HCT116 (cell line): ENCODE results near the gene CLEC17A. TPM values are rescaled to one million over a fixed set of nuclear protein-coding genes. Genes with fewer than 3 reads are reported as not detected.

Source experiments
- ATAC-seq: fragments of 200-7000 bp; cut with Tn5 transposase; 2 replicates; pipeline ENCODE4 v1.9.1; 2020; ENCODE audit warnings: mild to moderate bottlenecking, moderate library complexity
- BruUV-seq: library from RNA; stranded (reverse); fragments of 400-500 nt; replicated peaks from 2 replicates; lab custom pipeline; 2021; lab: Mats Ljungman, UMichigan
- CTCF ChIA-PET: fragments of 300-600 bp; sonication (Branson Sonifier 250); formaldehyde crosslinking; loops from one replicate; lab custom pipeline; 2021; ENCODE audit warnings: antibody characterized with exemption; lab: Charles Lee
- POLR2A ChIA-PET: fragments of 300-600, 350-600 bp; sonication (Branson Sonifier 250); formaldehyde crosslinking; loops from one replicate; lab custom pipeline; 2021; ENCODE audit warnings: antibody characterized with exemption; lab: Charles Lee
- RAD21 ChIA-PET, 2 experiments: fragments of 300-600 bp; sonication (Branson Sonifier 250); formaldehyde crosslinking; loops; one replicate each; lab custom pipeline; 2023; ENCODE audit warnings: low total read pairs in 2 of 2; ENCODE audit not compliant: uncharacterized antibody in 2 of 2, unreplicated experiment in 2 of 2, low non-redundant PET in 1 of 2; lab: Charles Lee
- DNase-seq: peaks from one replicate; pipeline ENCODE4 v3.0.0-alpha.2; 2010; ENCODE audit warnings: low read depth, low spot score
- H2AFZ ChIP-seq: fragments of 200-600 bp; shearing (Covaris generic), sonication (generic); 2 replicates; pipeline ENCODE4 v1.6.1; 2017; ENCODE audit warnings: low read depth, mixed run types, mixed read lengths, antibody characterized with exemption, low read length; ENCODE audit not compliant: poor library complexity, severe bottlenecking
- H3K27ac ChIP-seq: 2 replicates; pipeline ENCODE4 v1.5.1; 2012; ENCODE audit warnings: low read depth, low read length
- H3K27me3 ChIP-seq: fragments of 200-600 bp; sonication (generic); 2 replicates; pipeline ENCODE4 v1.6.1; 2016; ENCODE audit warnings: mixed run types, low read length, mixed read lengths; ENCODE audit not compliant: insufficient read depth
- H3K36me3 ChIP-seq, 2 experiments: fragments of 200-500 bp in 1 of 2; fragments of 200-600 bp in 1 of 2; sonication (Bioruptor generic) in 1 of 2; sonication (generic) in 1 of 2; 2 replicates each; pipeline versions ENCODE4 v1.5.1 to v1.6.1; 2014 to 2016; ENCODE audit warnings: low read length in 2 of 2, inconsistent platforms in 1 of 2, mixed read lengths in 1 of 2, mixed run types in 1 of 2; ENCODE audit not compliant: insufficient read depth in 2 of 2, control insufficient read depth in 1 of 2
- H3K4me1 ChIP-seq, 2 experiments: fragments of 200-600 bp in 1 of 2; sonication (generic) in 1 of 2; 2 replicates each; pipeline versions ENCODE4 v1.5.1 to v1.6.1; 2012 to 2017; ENCODE audit warnings: low read length in 2 of 2, inconsistent platforms in 1 of 2, mild to moderate bottlenecking in 1 of 2, mixed read lengths in 1 of 2, mixed run types in 1 of 2, moderate library complexity in 1 of 2; ENCODE audit not compliant: insufficient read depth in 2 of 2, control insufficient read depth in 1 of 2
- H3K4me2 ChIP-seq: fragments of 200-600 bp; sonication (generic); 2 replicates; pipeline ENCODE4 v1.6.1; 2017; ENCODE audit warnings: mixed run types, low read length, mixed read lengths
- H3K4me3 ChIP-seq, 2 experiments: fragments of 200-600 bp in 1 of 2; sonication (generic) in 1 of 2; replicated peaks in 1 of 2; 2 replicates each; pipeline ENCODE4 v1.5.1; 2011 to 2016; ENCODE audit warnings: low read length in 2 of 2, control low read depth in 1 of 2, low read depth in 1 of 2, mild to moderate bottlenecking in 1 of 2, mixed read lengths in 1 of 2, mixed run types in 1 of 2
- H3K79me2 ChIP-seq: fragments of 200-600 bp; sonication (generic); 2 replicates; pipeline ENCODE4 v1.6.1; 2017; ENCODE audit warnings: mild to moderate bottlenecking, mixed run types, low read length, moderate library complexity, mixed read lengths; ENCODE audit not compliant: insufficient read depth
- H3K9ac ChIP-seq: fragments of 200-600 bp; sonication (generic); 2 replicates; pipeline ENCODE4 v1.6.1; 2016; ENCODE audit warnings: low read length, mixed read lengths
- H3K9me2 ChIP-seq: fragments of 200-600 bp; sonication (generic), shearing (Covaris generic); 2 replicates; pipeline ENCODE4 v1.6.1; 2017; ENCODE audit warnings: mixed run types, mild to moderate bottlenecking, moderate library complexity; ENCODE audit not compliant: insufficient read depth
- H3K9me3 ChIP-seq, 2 experiments: fragments of 200-500 bp in 1 of 2; fragments of 200-600 bp in 1 of 2; sonication (Bioruptor generic) in 1 of 2; sonication (generic) in 1 of 2; 2 replicates each; pipeline ENCODE4 v1.6.1; 2014 to 2017; ENCODE audit warnings: low read length in 2 of 2, mixed read lengths in 2 of 2, inconsistent platforms in 1 of 2, low read depth in 1 of 2, mild to moderate bottlenecking in 1 of 2, mixed run types in 1 of 2, moderate library complexity in 1 of 2; ENCODE audit not compliant: control insufficient read depth in 1 of 2, insufficient read depth in 1 of 2
- H4K20me1 ChIP-seq: fragments of 200-600 bp; sonication (generic), shearing (Covaris generic); 2 replicates; pipeline ENCODE4 v1.6.1; 2017; ENCODE audit warnings: mixed run types, mild to moderate bottlenecking, moderate library complexity; ENCODE audit not compliant: insufficient read depth
- CEBPB ChIP-seq: IDR thresholded peaks from 2 replicates; pipeline ENCODE4 v1.6.1; 2012; ENCODE audit warnings: low read depth
- ELF1 ChIP-seq: IDR thresholded peaks from 2 replicates; pipeline ENCODE4 v1.6.1; 2012; ENCODE audit warnings: low read depth, borderline replicate concordance
- EZH2 ChIP-seq: fragments of 200-600 bp; sonication (generic); IDR thresholded peaks from 2 replicates; pipeline ENCODE4 v1.6.1; 2017; ENCODE audit warnings: antibody characterized with exemption, mixed run types
- EZH2phosphoT487 ChIP-seq: fragments of 200-600 bp; IDR thresholded peaks from 2 replicates; pipeline ENCODE4 v1.6.1; 2018; ENCODE audit warnings: antibody characterized with exemption, borderline replicate concordance
- FOSL1 ChIP-seq: IDR thresholded peaks from 2 replicates; pipeline ENCODE4 v1.6.1; 2012; ENCODE audit warnings: low read depth
- JUND ChIP-seq: IDR thresholded peaks from 2 replicates; pipeline ENCODE4 v1.6.1; 2012
- POLR2A ChIP-seq: IDR thresholded peaks from 2 replicates; pipeline ENCODE4 v1.7.0; 2011; ENCODE audit warnings: borderline replicate concordance; ENCODE audit not compliant: insufficient read depth, insufficient read length; ENCODE audit errors: extremely low read depth
- POLR2AphosphoS5 ChIP-seq: IDR thresholded peaks from 2 replicates; pipeline ENCODE4 v1.6.1; 2011; ENCODE audit warnings: mild to moderate bottlenecking, low read depth, low read length, moderate library complexity
- RAD21 ChIP-seq: IDR thresholded peaks from 2 replicates; pipeline ENCODE4 v1.6.1; 2012; ENCODE audit warnings: low read depth, mild to moderate bottlenecking
- SIN3A ChIP-seq: IDR thresholded peaks from 2 replicates; pipeline ENCODE4 v1.6.1; 2012; ENCODE audit warnings: low read depth
- SP1 ChIP-seq: IDR thresholded peaks from 2 replicates; pipeline ENCODE4 v1.6.1; 2012; ENCODE audit warnings: low read depth
- SRF ChIP-seq: IDR thresholded peaks from 2 replicates; pipeline ENCODE4 v1.6.1; 2012; ENCODE audit warnings: low read depth
- TCF7L2 ChIP-seq: IDR thresholded peaks from 2 replicates; pipeline ENCODE4 v1.7.0; 2011; ENCODE audit warnings: borderline replicate concordance, inconsistent platforms; ENCODE audit not compliant: insufficient read depth, insufficient read length; ENCODE audit errors: extremely low read depth
- YY1 ChIP-seq: IDR thresholded peaks from 2 replicates; pipeline ENCODE4 v1.6.1; 2011; ENCODE audit warnings: low read length, low read depth, moderate library complexity, mild to moderate bottlenecking; ENCODE audit not compliant: insufficient replicate concordance; ENCODE audit errors: extremely low read depth
- ZFX ChIP-seq: fragments of 450-650 bp; IDR thresholded peaks from 2 replicates; pipeline ENCODE4 v1.6.1; 2017
- ZNF274 ChIP-seq: fragments of 200-500 bp; sonication (Bioruptor generic); IDR thresholded peaks from 2 replicates; pipeline ENCODE4 v1.6.1; 2014; ENCODE audit warnings: mild to moderate bottlenecking, low read depth, low read length, inconsistent platforms
- intact Hi-C: fragments of 100-400 bp; cut with micrococcal nuclease; formaldehyde crosslinking; loops from 2 replicates; pipeline ENCODE4 v1.10.0; 2022
- total RNA-seq: library from RNA; stranded (reverse); gene quantifications from one replicate; pipeline ENCODE4 v1.2.1, GENCODE V29; 2021; ENCODE audit not compliant: unreplicated experiment
- TF ChIP-seq, protein P1 (sequence below): IDR thresholded peaks from 2 replicates; pipeline ENCODE4 v1.6.1; 2012
- TF ChIP-seq, protein P2 (sequence below), 3 experiments: fragments of 200-600 bp in 1 of 3; sonication (generic) in 1 of 3; IDR thresholded peaks in 2 of 3; conservative IDR thresholded peaks in 1 of 3; 2 replicates each; pipeline ENCODE4 v1.5.1; 2012 to 2017; ENCODE audit warnings: low read depth in 2 of 3, low read length in 2 of 3, antibody characterized with exemption in 1 of 3, borderline replicate concordance in 1 of 3, control low read depth in 1 of 3, mild to moderate bottlenecking in 1 of 3, mixed read lengths in 1 of 3, mixed run types in 1 of 3, moderate library complexity in 1 of 3; ENCODE audit not compliant: insufficient read depth in 1 of 3
- TF ChIP-seq, protein P3 (sequence below): IDR thresholded peaks from 2 replicates; pipeline ENCODE4 v1.6.1; 2012
- TF ChIP-seq, protein P4 (sequence below): IDR thresholded peaks from 2 replicates; pipeline ENCODE4 v1.6.1; 2012; ENCODE audit warnings: low read depth

The CLEC17A gene
- total RNA-seq, 1 experiment from 2014 or later, result not detected

DNA sequence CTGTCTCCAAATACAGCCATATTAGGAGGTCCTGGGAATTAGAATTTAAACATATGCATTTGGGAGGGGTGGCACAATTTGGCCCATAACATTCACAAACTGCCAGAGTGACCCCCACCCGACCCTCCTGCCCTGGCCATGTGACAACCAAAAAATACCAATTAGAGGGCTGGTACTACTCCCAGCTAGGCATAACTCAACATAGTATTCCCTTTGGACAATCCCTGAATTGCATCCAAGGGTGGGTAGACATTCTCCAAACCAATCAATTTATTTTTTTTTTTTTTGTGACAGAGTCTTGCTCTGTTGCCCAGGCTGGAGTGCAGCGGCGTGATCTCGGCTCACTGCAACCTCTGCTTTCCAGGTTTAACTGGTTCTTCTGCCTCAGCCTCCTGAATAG lies 29.8 kb downstream of the CLEC17A start:
- Histone ChIP-seq H3K9ac (no peak overlapping the region), H3K9me2 (no peaks in the 10 kb centered on the region), H3K4me2 (no peak overlapping the region)
- intact Hi-C loops, result no loop called here
- RAD21 ChIA-PET, result no interaction called here
- TF ChIP-seq EZH2phosphoT487 (no peak), RAD21 (no peak), ZNF274 (no peak), ZFX (no peak), SIN3A (no peak), TCF7L2 (no peak), YY1 (no peak), SRF (no peak), CEBPB (no peak), JUND (no peak), SP1 (no peak), POLR2AphosphoS5 (no peak), ELF1 (no peak), FOSL1 (no peak), EZH2 (no peak), POLR2A (no peak)
- TF ChIP-seq, protein P1, sequence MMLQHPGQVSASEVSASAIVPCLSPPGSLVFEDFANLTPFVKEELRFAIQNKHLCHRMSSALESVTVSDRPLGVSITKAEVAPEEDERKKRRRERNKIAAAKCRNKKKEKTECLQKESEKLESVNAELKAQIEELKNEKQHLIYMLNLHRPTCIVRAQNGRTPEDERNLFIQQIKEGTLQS, result no peak
- TF ChIP-seq, protein P2, sequence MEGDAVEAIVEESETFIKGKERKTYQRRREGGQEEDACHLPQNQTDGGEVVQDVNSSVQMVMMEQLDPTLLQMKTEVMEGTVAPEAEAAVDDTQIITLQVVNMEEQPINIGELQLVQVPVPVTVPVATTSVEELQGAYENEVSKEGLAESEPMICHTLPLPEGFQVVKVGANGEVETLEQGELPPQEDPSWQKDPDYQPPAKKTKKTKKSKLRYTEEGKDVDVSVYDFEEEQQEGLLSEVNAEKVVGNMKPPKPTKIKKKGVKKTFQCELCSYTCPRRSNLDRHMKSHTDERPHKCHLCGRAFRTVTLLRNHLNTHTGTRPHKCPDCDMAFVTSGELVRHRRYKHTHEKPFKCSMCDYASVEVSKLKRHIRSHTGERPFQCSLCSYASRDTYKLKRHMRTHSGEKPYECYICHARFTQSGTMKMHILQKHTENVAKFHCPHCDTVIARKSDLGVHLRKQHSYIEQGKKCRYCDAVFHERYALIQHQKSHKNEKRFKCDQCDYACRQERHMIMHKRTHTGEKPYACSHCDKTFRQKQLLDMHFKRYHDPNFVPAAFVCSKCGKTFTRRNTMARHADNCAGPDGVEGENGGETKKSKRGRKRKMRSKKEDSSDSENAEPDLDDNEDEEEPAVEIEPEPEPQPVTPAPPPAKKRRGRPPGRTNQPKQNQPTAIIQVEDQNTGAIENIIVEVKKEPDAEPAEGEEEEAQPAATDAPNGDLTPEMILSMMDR (IDR thresholded peaks at IDR 0.05 in 2 of 3, conservative IDR thresholded peaks at IDR 0.05 in 1 of 3; ENCODE audit: borderline replicate concordance in 1 of 3, insufficient read depth in 1 of 3, low read depth in 2 of 3, low read length in 2 of 3), result no peak
- TF ChIP-seq, protein P3, sequence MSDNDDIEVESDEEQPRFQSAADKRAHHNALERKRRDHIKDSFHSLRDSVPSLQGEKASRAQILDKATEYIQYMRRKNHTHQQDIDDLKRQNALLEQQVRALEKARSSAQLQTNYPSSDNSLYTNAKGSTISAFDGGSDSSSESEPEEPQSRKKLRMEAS, result no peak
- TF ChIP-seq, protein P4, sequence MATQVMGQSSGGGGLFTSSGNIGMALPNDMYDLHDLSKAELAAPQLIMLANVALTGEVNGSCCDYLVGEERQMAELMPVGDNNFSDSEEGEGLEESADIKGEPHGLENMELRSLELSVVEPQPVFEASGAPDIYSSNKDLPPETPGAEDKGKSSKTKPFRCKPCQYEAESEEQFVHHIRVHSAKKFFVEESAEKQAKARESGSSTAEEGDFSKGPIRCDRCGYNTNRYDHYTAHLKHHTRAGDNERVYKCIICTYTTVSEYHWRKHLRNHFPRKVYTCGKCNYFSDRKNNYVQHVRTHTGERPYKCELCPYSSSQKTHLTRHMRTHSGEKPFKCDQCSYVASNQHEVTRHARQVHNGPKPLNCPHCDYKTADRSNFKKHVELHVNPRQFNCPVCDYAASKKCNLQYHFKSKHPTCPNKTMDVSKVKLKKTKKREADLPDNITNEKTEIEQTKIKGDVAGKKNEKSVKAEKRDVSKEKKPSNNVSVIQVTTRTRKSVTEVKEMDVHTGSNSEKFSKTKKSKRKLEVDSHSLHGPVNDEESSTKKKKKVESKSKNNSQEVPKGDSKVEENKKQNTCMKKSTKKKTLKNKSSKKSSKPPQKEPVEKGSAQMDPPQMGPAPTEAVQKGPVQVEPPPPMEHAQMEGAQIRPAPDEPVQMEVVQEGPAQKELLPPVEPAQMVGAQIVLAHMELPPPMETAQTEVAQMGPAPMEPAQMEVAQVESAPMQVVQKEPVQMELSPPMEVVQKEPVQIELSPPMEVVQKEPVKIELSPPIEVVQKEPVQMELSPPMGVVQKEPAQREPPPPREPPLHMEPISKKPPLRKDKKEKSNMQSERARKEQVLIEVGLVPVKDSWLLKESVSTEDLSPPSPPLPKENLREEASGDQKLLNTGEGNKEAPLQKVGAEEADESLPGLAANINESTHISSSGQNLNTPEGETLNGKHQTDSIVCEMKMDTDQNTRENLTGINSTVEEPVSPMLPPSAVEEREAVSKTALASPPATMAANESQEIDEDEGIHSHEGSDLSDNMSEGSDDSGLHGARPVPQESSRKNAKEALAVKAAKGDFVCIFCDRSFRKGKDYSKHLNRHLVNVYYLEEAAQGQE, result no peak
- TF ChIP-seq, all 23 proteins: peak for 0
- no peaks in the 10 kb centered on the region for H3K27me3 ChIP-seq
- BruUV-seq, result no TSS peak
- no peaks in the 10 kb centered on the region for H3K4me1 ChIP-seq
- ATAC-seq (no peak), DNase-seq (no peak)
- H3K4me3 ChIP-seq, result no peak overlapping the region
- ChIA-PET POLR2A (no interaction called here), CTCF (no interaction called here)
- no peak overlapping the region for H2AFZ ChIP-seq
- no peaks in the 10 kb centered on the region for H3K79me2 ChIP-seq
- H3K27ac ChIP-seq, result no peak overlapping the region
- H4K20me1 ChIP-seq, result no peaks in the 10 kb centered on the region
- H3K9me3 ChIP-seq, result no peaks in the 10 kb centered on the region
- no peaks in the 10 kb centered on the region for H3K36me3 ChIP-seq
